ENCODE results near the gene TNFSF11. TPM values are rescaled to one million over a fixed set of nuclear protein-coding genes. Genes with fewer than 3 reads are reported as not detected.

The TNFSF11 gene
- total and polyA plus RNA-seq, 2 of the 4 experiments (the other 2 are of a cell fraction) = not detected

GRCh38 chr13:42653679-42654078 lies 79.7 kb downstream of the TNFSF11 start:
- Histone ChIP-seq H2AK5ac (ENCODE audit: low read depth, low read length) (no peak overlapping the region), H3K9ac (ENCODE audit: low read depth, low read length) (no peak overlapping the region), H3K27ac (ENCODE audit: insufficient read depth, low read length) (no peak overlapping the region), H3K9me3 (ENCODE audit: control insufficient read depth, insufficient read depth, low read length) (no peaks in the 10 kb centered on the region), H2AFZ (replicated peaks; ENCODE audit: low read length, poor library complexity) (no peak overlapping the region), H3K36me3 (ENCODE audit: control insufficient read depth, insufficient read depth, low read length) (no peaks in the 10 kb centered on the region), H3K9me1 (ENCODE audit: insufficient read depth, low read length) (no peaks in the 10 kb centered on the region), H3K4ac (ENCODE audit: low read depth, low read length) (no peak overlapping the region), H3K4me1 (ENCODE audit: control insufficient read depth, insufficient read depth, low read length) (no peaks in the 10 kb centered on the region), H2BK120ac (ENCODE audit: low read depth, low read length) (no peak overlapping the region), H2BK20ac (ENCODE audit: low read depth, low read length) (no peak overlapping the region), H2AK9ac (replicated peaks; ENCODE audit: low read depth, low read length, poor library complexity) (no peak overlapping the region), H3K14ac (replicated peaks; ENCODE audit: low read depth, low read length) (no peak overlapping the region), H3K23ac (ENCODE audit: low read depth, low read length) (no peak overlapping the region), H2BK5ac (ENCODE audit: low read depth, low read length, poor library complexity, severe bottlenecking) (no peak overlapping the region), H3K4me3 (ENCODE audit: insufficient read depth, low read depth, low read length) (no peak overlapping the region), H3K27me3 (ENCODE audit: control insufficient read depth, insufficient read depth, low read length) (peaks cover 51% of the 10 kb centered on the region), H4K8ac (ENCODE audit: low read depth in 2 of 2, low read length in 2 of 2) (no peak overlapping the region), H4K91ac (ENCODE audit: insufficient read depth, low read depth, low read length) (no peak overlapping the region), H3K56ac (ENCODE audit: extremely low read depth, insufficient read depth, low read length) (no peak overlapping the region), H2BK15ac (ENCODE audit: low read depth, low read length) (no peak overlapping the region), H3K4me2 (ENCODE audit: low read depth, low read length) (no peak overlapping the region), H3K79me1 (ENCODE audit: low read depth in 1 of 2, low read length in 2 of 2) (no peaks in the 10 kb centered on the region), H4K20me1 (ENCODE audit: insufficient read depth, low read length) (no peaks in the 10 kb centered on the region), H4K5ac (ENCODE audit: low read depth, low read length) (no peak overlapping the region), H3K18ac (ENCODE audit: low read depth, low read length) (no peak overlapping the region)
- in situ Hi-C loops (cut with MboI; ENCODE audit: low sequenced_read_pairs) (no loop called here), intact Hi-C loops (cut with micrococcal nuclease) (loop anchor here (10.0 kb wide), 1 partner anchor 1151 kb away; no protein-coding TSS in a partner anchor), dilution Hi-C loops (cut with HindIII; ENCODE audit: low sequenced_read_pairs, unreplicated experiment) (no loop called here)
- DNase-seq (no peak), ATAC-seq (ENCODE audit: low read depth) (no peak)
- POLR2A ChIA-PET (ENCODE audit: unreplicated experiment) = no interaction called here
- BruUV-seq (replicated peaks) = no TSS peak
- TF ChIP-seq FOS (IDR thresholded peaks at IDR 0.05; ENCODE audit: low read depth, low read length) (no peak), SMC3 (IDR thresholded peaks at IDR 0.05; ENCODE audit: low read depth, low read length) (no peak), RAD21 (IDR thresholded peaks at IDR 0.05; ENCODE audit: low read length) (no peak), BHLHE40 (IDR thresholded peaks at IDR 0.05; ENCODE audit: low read depth, low read length) (no peak), MXI1 (IDR thresholded peaks at IDR 0.05; ENCODE audit: borderline replicate concordance, low read depth, low read length) (no peak), POLR2A (IDR thresholded peaks at IDR 0.05; ENCODE audit: low read depth, low read length) (no peak), CEBPB (IDR thresholded peaks at IDR 0.05; ENCODE audit: low read depth, low read length) (no peak), RFX5 (IDR thresholded peaks at IDR 0.05; ENCODE audit: low read depth, low read length) (no peak), CHD1 (IDR thresholded peaks at IDR 0.05; ENCODE audit: low read depth, low read length) (no peak), NFE2L2 (IDR thresholded peaks at IDR 0.05; ENCODE audit: low read depth, low read length) (no peak)
- TF ChIP-seq, protein P1, sequence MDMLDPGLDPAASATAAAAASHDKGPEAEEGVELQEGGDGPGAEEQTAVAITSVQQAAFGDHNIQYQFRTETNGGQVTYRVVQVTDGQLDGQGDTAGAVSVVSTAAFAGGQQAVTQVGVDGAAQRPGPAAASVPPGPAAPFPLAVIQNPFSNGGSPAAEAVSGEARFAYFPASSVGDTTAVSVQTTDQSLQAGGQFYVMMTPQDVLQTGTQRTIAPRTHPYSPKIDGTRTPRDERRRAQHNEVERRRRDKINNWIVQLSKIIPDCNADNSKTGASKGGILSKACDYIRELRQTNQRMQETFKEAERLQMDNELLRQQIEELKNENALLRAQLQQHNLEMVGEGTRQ (IDR thresholded peaks at IDR 0.05; ENCODE audit: low read depth, low read length) = no peak
- TF ChIP-seq, protein P2, sequence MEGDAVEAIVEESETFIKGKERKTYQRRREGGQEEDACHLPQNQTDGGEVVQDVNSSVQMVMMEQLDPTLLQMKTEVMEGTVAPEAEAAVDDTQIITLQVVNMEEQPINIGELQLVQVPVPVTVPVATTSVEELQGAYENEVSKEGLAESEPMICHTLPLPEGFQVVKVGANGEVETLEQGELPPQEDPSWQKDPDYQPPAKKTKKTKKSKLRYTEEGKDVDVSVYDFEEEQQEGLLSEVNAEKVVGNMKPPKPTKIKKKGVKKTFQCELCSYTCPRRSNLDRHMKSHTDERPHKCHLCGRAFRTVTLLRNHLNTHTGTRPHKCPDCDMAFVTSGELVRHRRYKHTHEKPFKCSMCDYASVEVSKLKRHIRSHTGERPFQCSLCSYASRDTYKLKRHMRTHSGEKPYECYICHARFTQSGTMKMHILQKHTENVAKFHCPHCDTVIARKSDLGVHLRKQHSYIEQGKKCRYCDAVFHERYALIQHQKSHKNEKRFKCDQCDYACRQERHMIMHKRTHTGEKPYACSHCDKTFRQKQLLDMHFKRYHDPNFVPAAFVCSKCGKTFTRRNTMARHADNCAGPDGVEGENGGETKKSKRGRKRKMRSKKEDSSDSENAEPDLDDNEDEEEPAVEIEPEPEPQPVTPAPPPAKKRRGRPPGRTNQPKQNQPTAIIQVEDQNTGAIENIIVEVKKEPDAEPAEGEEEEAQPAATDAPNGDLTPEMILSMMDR (conservative IDR thresholded peaks at IDR 0.05; ENCODE audit: low read depth, low read length) = no peak
- TF ChIP-seq, protein P3, sequence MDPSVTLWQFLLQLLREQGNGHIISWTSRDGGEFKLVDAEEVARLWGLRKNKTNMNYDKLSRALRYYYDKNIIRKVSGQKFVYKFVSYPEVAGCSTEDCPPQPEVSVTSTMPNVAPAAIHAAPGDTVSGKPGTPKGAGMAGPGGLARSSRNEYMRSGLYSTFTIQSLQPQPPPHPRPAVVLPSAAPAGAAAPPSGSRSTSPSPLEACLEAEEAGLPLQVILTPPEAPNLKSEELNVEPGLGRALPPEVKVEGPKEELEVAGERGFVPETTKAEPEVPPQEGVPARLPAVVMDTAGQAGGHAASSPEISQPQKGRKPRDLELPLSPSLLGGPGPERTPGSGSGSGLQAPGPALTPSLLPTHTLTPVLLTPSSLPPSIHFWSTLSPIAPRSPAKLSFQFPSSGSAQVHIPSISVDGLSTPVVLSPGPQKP (IDR thresholded peaks at IDR 0.05; ENCODE audit: borderline replicate concordance, low read depth, low read length) = no peak
- WGBS, 2 experiments (ENCODE audit: extremely low coverage in 2 of 2, insufficient read length in 1 of 2) = 100% methylated on average over 1 of the region's 3 CpGs; no CpG with 5 or more reads in 1 of the 2 experiments
- CTCF ChIA-PET = no interaction called here

All from IMR-90 (cell line).